Lower leg skin (tissue), 4 donors: Measurements from ENCODE around the gene NOP53. TPM values are rescaled to one million over a fixed set of nuclear protein-coding genes. Genes with fewer than 3 reads are reported as not detected.
"Not testable (repeated sequence)": the region's sequence is repeated elsewhere in the genome, so short reads cannot be mapped to it uniquely, and the experiment has no call there.

Source experiments
- DNase-seq, 2 donors: peaks; one replicate each; pipeline ENCODE4 v3.0.0-alpha.2; 2019; ENCODE audit warnings: low spot score in 2 of 2
- H3K4me3 ChIP-seq: fragments of 200-600 bp; sonication (generic); 2 replicates; pipeline ENCODE4 v1.5.1; 2017; ENCODE audit warnings: mild to moderate bottlenecking, low read depth; ENCODE audit not compliant: poor library complexity, severe bottlenecking
- POLR2A ChIP-seq, 2 donors: fragments of 450-650 bp; IDR thresholded peaks; one replicate each; pipeline ENCODE4 v1.6.1; 2016 to 2017; ENCODE audit warnings: antibody characterized with exemption in 2 of 2, mild to moderate bottlenecking in 1 of 2, moderate library complexity in 1 of 2
- whole genome bisulfite sequencing, 2 donors: methylation state at CpG; one replicate each; pipeline ENCODE4 v1.1.5; 2018; 5-methylcytosine and 5-hydroxymethylcytosine counted together
- intact Hi-C: fragments of 100-400 bp; cut with DNase I; formaldehyde crosslinking; loops from one replicate; pipeline ENCODE4 v1.15.0; 2023; ENCODE audit warnings: low total_unique reads
- total RNA-seq, 4 donors: library from RNA; depleted of rRNA; stranded (reverse); fragments of >200 nt; gene quantifications; one replicate each; pipeline ENCODE4 v1.1.0, GENCODE V29; 2016
- TF ChIP-seq, protein P1 (sequence below), 3 donors: fragments of 450-650 bp; IDR thresholded peaks; one replicate each; pipeline ENCODE4 v1.5.1; 2016; ENCODE audit warnings: antibody characterized with exemption in 3 of 3, mild to moderate bottlenecking in 3 of 3, moderate library complexity in 2 of 3

The NOP53 gene
- total RNA-seq, 4 donors from 2014 or later = 537 to 842 (median 746) TPM

DNA sequence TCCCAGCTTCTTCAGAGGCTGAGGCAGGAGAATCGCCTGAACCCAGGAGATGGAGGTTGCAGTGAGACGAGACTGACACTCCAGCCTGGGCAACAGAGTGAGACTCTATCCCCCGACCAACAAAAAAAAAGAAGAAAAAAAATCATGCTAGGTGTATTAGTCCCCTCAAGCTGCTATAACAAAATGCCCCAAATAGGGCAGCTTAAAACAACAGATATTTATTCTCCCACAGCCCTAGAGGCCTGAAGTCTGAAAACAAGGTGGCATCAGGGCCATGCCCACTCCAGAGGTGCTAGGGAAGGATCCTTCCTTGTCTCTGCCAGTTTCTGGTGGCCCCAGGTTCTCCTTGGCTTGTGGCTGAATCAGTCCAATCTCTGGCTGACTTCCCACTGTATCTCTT, 40.7 kb upstream of the NOP53 start:
- no peak overlapping the region for H3K4me3 ChIP-seq
- no peak for TF ChIP-seq POLR2A (IDR thresholded peaks at IDR 0.05)
- TF ChIP-seq, protein P1, sequence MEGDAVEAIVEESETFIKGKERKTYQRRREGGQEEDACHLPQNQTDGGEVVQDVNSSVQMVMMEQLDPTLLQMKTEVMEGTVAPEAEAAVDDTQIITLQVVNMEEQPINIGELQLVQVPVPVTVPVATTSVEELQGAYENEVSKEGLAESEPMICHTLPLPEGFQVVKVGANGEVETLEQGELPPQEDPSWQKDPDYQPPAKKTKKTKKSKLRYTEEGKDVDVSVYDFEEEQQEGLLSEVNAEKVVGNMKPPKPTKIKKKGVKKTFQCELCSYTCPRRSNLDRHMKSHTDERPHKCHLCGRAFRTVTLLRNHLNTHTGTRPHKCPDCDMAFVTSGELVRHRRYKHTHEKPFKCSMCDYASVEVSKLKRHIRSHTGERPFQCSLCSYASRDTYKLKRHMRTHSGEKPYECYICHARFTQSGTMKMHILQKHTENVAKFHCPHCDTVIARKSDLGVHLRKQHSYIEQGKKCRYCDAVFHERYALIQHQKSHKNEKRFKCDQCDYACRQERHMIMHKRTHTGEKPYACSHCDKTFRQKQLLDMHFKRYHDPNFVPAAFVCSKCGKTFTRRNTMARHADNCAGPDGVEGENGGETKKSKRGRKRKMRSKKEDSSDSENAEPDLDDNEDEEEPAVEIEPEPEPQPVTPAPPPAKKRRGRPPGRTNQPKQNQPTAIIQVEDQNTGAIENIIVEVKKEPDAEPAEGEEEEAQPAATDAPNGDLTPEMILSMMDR (IDR thresholded peaks at IDR 0.05) = no peak
- WGBS, 2 donors = 98 to 99% methylated on average over 3 of the region's 3 CpGs
- intact Hi-C loops = loop anchor here (10.0 kb wide), 1 partner anchor 410 kb away; no protein-coding TSS in a partner anchor
- DNase-seq = no peak

DNA sequence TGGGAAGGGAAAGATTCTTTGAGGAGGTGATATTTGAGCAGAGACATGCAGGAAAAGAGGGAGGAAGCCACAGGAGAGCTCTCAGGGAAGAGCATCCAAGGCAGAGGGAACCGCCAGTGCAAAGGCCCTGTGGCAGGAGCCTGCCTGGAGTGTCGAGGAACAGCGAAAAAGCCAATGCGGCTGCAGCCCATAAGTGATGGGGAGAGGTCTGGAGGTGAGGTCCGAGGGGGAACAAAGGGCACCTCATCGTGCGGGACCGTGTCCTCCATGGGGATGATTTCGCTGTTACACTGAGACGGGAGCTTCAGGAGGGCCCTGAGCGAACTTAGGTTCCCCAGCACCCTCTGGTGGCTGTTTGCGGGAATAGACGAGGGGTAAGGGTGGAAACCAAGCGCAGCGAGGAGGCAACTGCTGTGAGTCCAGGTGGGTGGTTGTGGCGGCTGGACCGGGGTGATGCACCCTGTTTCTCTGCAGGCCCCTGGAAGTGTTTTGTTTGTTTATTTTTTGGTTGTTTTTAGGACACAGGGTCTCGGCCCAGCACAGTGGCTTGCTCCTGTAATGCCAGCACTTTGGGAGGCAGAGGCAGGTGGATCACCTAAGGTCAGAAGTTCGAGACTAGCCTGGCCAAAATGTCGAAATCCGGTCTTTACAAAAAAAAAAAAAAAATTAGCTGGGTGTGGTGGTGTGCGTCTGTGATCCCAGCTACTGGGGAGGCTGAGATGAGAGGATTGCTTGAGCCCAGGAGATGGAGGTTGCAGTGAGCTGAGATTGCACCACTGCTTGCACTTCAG, 38.0 kb upstream of the NOP53 start:
- TF ChIP-seq, protein P1 (IDR thresholded peaks at IDR 0.05) = peak in 1 of 3 donors; percentile 85
- no peak for TF ChIP-seq POLR2A (IDR thresholded peaks at IDR 0.05)
- intact Hi-C loops = loop anchor here (10.0 kb wide), 1 partner anchor 413 kb away; no protein-coding TSS in a partner anchor
- peak; percentile 55 to 93 for DNase-seq
- 23 to 26% methylated on average over 22 of the region's 22 CpGs for WGBS, 2 donors
- no peak overlapping the region for H3K4me3 ChIP-seq

DNA sequence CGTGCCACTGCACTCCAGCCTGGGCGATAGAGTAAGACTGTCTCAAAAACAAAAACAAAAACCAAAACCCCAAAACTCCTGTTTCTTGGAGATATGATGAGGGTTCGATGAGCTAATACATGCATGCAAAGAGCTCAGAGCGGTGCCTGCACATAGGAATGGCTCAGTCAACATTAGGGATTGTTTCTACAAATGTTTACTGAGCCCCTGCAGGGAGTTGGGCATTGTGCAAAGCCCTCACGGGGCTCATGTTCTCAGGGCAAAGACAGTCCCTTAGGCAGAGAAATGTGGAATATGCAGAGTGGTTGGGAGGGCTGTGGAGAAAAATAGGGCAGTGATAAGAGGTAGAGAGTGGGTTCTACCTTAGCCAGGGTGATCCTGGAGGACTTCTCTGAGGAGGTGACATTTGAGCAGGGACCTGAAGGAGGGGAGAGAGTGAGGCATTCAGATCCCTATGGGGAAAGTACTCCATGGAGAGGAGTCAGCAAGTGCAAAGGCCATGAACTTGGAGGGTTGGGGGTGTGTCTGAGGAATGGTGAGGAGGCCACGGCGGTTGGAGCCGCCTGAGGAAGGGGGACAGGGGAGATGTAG, 33.6 kb upstream of the NOP53 start:
- DNase-seq = no peak
- intact Hi-C loops = loop anchor here (2.0 to 10.0 kb wide), 2 partner anchors 31 to 73 kb away; no protein-coding TSS in a partner anchor
- H3K4me3 ChIP-seq = no peak overlapping the region
- TF ChIP-seq, protein P1 (IDR thresholded peaks at IDR 0.05) = no peak
- TF ChIP-seq POLR2A (IDR thresholded peaks at IDR 0.05) = no peak
- WGBS, 2 donors = 84 to 87% methylated on average over 8 of the region's 8 CpGs

DNA sequence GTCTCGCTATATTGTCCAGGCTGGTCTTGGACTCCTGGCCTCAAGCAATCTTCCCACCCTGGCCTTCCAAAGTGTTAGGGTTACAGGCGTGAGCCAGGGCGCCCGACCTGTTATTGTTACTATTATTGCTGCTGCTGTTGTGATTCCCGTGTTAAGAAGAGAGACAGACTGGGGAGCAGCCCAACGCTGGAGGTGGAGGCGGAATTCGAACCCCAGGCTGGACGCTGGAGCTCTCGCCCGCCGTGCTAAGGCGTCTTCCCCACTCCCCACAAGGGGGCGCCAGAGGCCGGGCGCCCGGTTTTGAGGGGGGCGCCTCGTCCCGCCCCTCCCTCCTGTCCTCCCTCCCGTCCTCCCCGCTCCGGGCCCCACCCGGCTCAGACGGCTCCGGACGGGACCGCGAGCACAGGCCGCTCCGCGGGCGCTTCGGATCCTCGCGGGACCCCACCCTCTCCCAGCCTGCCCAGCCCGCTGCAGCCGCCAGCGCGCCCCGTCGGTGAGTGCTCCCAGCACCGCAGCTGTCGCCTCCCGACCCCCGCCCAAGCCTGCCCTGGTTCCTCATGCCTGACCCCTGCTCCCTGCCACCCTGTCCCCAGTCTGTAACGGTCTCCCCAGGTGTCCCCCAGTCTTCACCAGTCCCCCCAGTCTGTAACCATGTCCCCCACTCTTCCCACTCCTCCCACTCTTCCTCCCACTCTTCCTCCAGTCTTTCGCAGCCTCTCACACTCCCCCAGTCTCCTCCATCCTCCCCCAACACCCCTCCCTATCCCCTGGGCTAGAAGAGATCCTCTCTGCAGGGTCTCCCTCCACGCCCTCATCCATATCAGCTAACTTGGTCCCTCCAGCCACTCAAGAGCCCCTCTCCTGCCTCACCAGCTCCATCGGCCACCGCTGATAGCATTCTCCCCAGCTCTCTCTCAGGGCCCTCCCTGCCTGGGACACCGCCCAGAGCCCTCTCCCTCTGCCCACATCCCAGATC, 32.0 kb upstream of the NOP53 start, which contains the start of gene EHD2:
Gene EHD2, plus strand, starts transcription at position 377 of the 976 bp plus-strand sequence. CDS start 3,191 bp downstream, outside the sequence.
- H3K4me3 ChIP-seq = peak within 1 kb of the TSS; percentile 52
- TF ChIP-seq POLR2A (IDR thresholded peaks at IDR 0.05) = peak in 1 of 2 donors; percentile 56
- TF ChIP-seq, protein P1 (IDR thresholded peaks at IDR 0.05) = peak in 1 of 3 donors; percentile 73
- 5 to 8% methylated on average over 22 to 23 of the region's 52 CpGs for WGBS, 2 donors
- DNase-seq = peak; percentile 53 to 95
- intact Hi-C loops = loop anchor here (2.0 to 10.0 kb wide), 2 partner anchors 29 to 71 kb away; no protein-coding TSS in a partner anchor

DNA sequence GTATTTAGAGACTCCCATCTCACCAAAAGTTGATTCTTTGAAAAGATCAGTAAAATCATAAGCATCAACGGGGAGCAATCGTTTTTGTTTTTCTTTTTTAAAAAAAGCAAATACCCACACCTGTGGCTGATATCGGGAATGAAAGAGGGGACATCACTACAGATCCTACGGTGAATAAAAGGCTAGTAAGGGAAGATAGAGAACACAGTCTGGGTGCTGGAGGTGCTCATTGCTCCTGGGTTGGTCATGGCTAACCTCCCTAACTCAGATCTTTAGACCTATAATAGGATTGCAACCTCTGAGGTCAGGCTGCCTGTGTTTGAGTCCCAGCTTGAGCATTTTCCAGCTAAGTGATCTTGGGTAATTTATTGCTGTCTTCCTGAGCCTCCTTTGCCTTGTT, 31.0 kb upstream of the NOP53 start:
- no peak overlapping the region for H3K4me3 ChIP-seq
- 62 to 71% methylated on average over 4 of the region's 4 CpGs for WGBS, 2 donors
- intact Hi-C loops = loop anchor here (10.0 kb wide), 1 partner anchor 70 kb away; no protein-coding TSS in a partner anchor
- no peak for DNase-seq
- no peak for TF ChIP-seq POLR2A (IDR thresholded peaks at IDR 0.05)

DNA sequence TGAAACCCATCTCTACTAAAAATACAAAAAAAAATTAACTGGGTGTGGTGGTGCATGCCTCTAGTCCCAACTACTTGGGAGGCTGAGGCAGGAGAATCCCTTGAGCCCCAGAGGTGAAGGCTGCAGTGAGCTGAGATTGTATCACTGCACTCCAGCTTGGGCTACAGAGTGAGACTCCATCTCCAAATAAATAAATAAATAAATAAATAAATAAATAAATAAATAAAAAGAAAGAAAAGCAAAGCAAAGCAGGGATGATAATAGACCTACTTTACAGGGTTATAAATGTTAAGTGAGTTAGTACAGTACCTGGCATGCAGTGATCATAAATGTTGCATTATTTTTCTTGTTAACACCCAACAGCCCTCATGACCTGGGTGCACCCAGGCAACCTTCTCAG, 30.5 kb upstream of the NOP53 start:
- intact Hi-C loops = loop anchor here (10.0 kb wide), 1 partner anchor 70 kb away; no protein-coding TSS in a partner anchor
- DNase-seq, H3K4me3 ChIP-seq: not testable (repeated sequence)
